HG03025 (cell line): ENCODE measurements around the gene HSD17B12.

Experiments
- ATAC-seq: cut with Tn5 transposase; IDR thresholded peaks from one replicate; pipeline ENCODE4 v1.9.1; 2021; ENCODE audit warnings: mild to moderate bottlenecking, moderate library complexity; ENCODE audit not compliant: unreplicated experiment, low FRiP score

HSD17B12 gene

GRCh38 chr11:43905813-43906241 lies 225.3 kb downstream of the HSD17B12 start:
- no peak for ATAC-seq
